ENCODE measurements around the gene RALGPS2.
A peak's percentile ranks its signal among the peaks of the same experiment; 100 is the strongest.

Gene RALGPS2

DNA sequence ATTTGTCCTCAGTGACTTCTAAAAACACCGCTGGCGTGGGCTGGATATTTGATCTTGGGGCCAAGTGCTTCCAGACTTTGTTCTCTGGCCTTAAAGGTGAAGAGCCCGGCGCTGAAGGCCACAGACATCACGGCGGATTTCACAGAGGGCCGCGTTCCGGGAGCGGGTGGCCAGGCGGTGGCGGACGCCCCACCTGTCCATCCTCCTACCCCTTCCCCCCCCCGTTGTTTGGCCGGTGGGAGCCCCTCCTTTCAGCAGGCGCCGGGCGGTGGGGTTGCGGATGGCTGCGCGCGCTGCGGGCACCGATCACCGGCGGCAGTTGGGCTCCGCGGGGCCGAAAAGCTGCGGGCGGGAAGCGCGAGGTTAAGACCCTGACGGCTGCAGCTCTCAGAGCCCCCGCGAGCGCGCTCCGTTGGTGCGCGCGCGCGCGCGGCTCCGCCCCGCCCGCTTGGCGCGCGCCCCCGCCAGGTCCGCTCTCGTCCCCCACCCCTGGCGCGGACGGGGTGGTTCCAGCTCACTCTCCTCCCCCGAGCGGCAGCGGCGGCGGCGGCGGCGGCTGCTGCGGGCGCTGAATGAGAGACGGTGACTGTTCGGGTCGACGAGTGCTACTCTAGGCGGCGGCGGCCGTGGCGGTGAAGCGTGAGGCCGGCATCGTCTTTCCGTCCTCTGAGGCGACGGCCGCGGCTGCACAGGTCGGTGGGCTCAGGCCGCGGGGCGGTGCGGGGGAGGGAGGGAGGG, at the start of gene RALGPS2:
RALGPS2 (plus strand) TSS at position 517 of the 738 bp plus-strand sequence. CDS start 51,521 bp downstream, outside the sequence.
- DNase-seq (ENCODE audit: low spot score), result peak; percentile 80

GRCh38 chr1:178679237-178679636, 45.8 kb upstream of the RALGPS2 start:
- DNase-seq (ENCODE audit: low spot score), result no peak

GRCh38 chr1:178682429-178682828, 42.6 kb upstream of the RALGPS2 start:
- DNase-seq (ENCODE audit: low spot score), result no peak

DNA sequence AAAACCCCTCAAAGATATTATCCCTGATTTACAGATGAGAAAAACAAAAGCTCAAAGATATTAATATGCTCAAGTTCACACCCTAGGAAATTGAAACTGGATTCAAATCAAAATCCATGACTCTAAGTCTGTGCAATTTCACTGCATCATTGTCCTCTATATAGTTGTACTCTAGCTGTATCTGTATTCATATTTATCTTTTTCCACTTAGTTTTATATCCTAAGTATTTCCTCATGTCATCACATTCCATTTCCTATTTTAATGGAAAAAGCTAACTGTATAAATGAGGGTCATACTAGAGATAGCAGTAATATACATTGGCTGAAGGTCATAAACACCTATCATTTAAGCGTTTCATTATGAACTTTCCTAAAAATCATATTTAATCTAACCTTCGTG, 42.2 kb upstream of the RALGPS2 start:
- no peak for DNase-seq (ENCODE audit: low spot score)

- no peak for DNase-seq (ENCODE audit: low spot score)
Measured at GRCh38 chr1:178683291-178683690, 41.8 kb upstream of the RALGPS2 start.

DNA sequence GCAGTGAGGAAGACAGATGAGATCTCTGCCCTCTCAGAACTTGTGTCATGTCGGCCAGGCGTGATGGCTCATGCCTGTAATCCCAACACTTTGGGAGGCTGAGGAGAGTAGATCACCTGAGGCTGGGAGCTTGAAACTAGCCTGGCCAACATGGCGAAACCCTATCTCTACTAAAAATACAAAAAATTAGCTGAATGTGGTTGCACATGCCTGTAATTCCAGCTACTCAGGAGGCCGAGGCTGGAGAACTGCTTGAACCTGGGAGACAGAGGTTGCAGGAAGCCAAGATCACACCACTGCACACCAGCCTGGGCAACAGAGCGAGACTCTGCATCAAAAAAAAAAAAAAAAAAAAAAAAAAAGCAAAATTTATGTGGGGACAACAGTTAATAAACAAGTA, 40.9 kb upstream of the RALGPS2 start:
- no peak for DNase-seq (ENCODE audit: low spot score)

DNA sequence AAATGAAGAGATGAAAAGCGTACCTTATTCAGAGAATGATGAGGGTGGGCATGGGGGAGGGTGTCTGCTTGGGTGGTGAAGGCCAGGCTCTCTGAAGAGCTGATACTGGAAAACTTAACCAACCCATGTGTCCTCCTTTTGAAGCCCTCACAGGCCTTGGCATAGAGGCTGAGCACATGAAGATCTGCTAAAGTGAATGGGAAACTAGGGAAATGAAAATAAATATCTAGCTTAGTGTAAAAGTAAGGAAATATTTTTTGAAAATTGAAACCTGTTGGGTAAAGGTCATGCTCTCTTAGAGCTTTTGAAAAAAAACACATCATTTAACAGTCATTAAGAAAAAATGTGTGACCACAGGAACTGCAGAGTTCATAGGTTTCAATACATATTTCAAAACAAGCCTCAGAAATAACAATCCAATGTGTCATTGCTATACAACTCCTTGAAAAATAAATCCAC, 40.5 kb upstream of the RALGPS2 start:
- no peak for DNase-seq (ENCODE audit: low spot score)

- DNase-seq (ENCODE audit: low spot score), result no peak
Measured at GRCh38 chr1:178686407-178686806, 38.6 kb upstream of the RALGPS2 start.

- no peak for DNase-seq (ENCODE audit: low spot score)
Measured at GRCh38 chr1:178688244-178688643, 36.8 kb upstream of the RALGPS2 start.

- no peak for DNase-seq (ENCODE audit: low spot score)
Measured at GRCh38 chr1:178689769-178690168, 35.3 kb upstream of the RALGPS2 start.

- no peak for DNase-seq (ENCODE audit: low spot score)
Measured at GRCh38 chr1:178690496-178690895, 34.5 kb upstream of the RALGPS2 start.

- DNase-seq (ENCODE audit: low spot score), result no peak
Measured at GRCh38 chr1:178692564-178693327, 32.3 kb upstream of the RALGPS2 start.

DNA sequence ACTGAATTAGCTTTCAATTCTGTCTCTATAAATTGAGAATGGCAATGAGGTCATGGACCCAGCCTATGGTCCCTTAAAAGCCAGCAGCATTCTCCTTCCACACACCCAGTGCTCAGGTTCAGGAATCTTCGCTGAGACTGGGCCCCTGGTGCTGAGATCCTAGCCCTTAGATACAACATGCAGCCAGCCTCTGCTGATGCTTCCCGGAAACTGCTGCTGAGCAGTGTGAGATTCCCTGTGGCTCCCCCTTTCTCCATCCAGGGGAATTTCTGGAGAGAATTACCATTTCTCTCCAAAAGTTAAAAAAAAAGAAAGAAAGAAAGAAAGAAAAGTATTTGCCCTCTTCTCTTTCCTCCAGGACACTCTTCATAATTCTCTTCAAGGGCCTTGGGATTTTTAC, 31.7 kb upstream of the RALGPS2 start:
- DNase-seq (ENCODE audit: low spot score), result no peak

- no peak for DNase-seq (ENCODE audit: low spot score)
Measured at GRCh38 chr1:178694923-178695525, 30.0 kb upstream of the RALGPS2 start.

GRCh38 chr1:178702146-178702545, 22.9 kb upstream of the RALGPS2 start:
- no peak for DNase-seq (ENCODE audit: low spot score)

DNA sequence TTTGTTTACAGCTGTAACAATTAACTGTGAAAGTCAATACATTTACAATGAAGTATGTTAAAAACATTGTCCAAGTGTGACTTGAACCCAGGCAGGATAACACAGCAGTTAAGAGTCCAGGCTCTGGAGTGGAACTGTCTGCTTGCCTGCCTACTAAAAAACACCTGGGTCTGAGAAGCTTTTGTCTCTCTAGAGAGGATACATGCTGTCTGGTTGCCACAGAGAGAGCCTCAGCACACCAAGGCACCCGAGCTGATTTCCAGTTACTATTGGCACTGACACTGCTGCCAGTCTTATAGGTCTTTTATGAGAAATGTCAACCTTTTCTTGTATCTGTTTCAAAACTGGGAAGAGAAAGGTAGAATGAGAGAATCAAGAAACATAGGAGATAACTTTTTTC, 20.2 kb upstream of the RALGPS2 start:
- no peak for DNase-seq (ENCODE audit: low spot score)

DNA sequence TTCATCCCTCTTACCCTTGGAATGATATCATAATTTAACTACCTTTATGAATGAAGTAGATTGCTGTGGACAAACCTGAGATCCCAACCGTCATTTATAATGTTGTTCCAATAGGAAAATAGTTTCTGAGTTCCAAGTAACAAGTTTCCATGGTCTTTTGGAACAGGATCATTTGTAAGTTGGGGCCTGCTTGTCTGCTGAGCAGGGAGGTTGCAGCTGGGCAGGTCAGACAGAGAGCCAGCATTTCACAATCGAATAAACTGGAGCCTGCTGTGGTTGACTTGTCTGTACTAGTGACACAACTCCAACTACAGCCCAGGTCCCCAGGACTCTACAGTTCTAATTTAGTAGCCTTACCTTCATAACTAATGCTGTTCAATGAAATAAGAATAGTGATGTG, 18.6 kb upstream of the RALGPS2 start:
- DNase-seq (ENCODE audit: low spot score), result no peak

- no peak for DNase-seq (ENCODE audit: low spot score)
Measured at GRCh38 chr1:178713259-178713658, 11.8 kb upstream of the RALGPS2 start.

GRCh38 chr1:178714453-178714852, 10.6 kb upstream of the RALGPS2 start:
- DNase-seq (ENCODE audit: low spot score), result no peak

DNA sequence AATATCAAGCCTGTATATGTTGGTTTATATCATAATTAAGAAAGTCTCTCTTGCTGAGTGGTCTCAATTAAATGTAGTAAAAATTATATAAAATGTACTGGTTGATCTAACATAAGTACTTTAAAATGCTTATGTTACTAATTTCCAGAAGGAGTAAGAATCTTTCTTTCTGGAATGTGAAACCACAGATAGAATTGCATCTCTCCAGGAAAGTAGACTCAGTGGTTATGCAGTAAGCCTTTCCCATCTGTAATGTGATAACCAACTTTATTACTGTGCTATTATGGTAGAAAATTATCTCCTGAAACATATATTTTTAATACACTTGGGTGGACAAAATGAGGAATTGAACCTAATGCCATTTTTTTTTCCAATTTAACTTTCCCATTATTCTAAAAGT, 8.9 kb upstream of the RALGPS2 start:
- no peak for DNase-seq (ENCODE audit: low spot score)

DNA sequence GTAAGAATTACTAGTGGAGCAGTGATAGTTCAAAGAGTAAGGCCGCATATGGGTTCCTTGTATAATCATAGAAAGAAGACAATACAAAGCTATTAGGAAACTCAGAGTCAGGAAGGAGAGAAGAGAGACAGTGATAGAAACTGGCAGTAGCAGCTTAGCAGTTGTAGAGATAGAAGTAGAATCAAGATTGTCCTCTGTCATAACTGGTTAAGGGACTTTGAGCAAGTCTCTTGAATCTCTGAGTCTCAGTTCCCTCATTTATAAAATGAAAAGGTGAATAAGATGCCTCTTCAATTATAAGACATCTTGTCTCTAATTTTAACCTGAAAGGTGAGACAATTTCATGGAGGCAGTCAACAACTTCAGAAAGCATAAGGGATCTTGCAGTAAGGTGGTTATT, 6.5 kb upstream of the RALGPS2 start:
- DNase-seq (ENCODE audit: low spot score), result no peak

DNA sequence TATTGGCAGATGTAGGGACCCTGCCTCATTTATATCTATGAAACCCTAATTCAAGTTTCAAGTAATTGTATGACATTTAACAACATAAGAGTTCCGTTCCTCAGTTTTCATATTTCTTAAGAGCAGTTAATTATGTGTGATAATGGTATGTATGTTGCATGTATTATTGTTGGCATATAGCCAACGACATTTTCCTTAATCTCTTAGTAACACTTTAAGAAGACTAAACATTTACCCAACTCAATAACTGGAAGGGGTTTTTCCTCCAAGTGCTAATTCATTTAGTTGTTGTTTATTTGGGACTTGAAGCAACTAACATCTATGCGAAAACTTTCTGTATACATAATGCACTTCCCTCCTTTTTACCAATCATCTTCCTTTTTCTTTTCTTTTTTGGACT, 1.5 kb upstream of the RALGPS2 start:
- no peak for DNase-seq (ENCODE audit: low spot score)

- DNase-seq (ENCODE audit: low spot score), result peak; percentile 8
Measured at GRCh38 chr1:178724376-178724727, 692 bp upstream of the RALGPS2 start.

All from Ammon's horn (tissue), 1 donor.